HG03354 (cell line): ENCODE results near the gene WDR86.

Experiments
- ATAC-seq: cut with Tn5 transposase; IDR thresholded peaks from one replicate; pipeline ENCODE4 v1.9.1; 2021; ENCODE audit warnings: mild to moderate bottlenecking; ENCODE audit not compliant: unreplicated experiment, poor library complexity, severe bottlenecking

Gene WDR86

DNA sequence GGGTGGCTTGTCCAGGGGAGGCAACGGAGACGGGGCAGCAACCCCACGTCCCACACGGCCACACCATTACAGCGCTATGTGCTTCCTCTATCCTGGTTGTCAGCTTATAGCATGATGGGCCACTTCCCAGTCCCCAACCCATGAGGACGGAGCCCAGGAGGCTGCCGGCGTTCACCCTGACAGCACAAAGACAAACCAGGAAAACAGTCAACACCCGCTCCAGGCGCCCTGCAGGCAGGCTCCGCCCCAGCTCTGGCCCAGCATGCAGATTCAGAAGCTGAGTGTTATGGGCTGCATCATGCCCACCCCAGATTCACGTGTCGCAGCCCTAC lies 14.8 kb downstream of the WDR86 start:
- ATAC-seq, result no peak

DNA sequence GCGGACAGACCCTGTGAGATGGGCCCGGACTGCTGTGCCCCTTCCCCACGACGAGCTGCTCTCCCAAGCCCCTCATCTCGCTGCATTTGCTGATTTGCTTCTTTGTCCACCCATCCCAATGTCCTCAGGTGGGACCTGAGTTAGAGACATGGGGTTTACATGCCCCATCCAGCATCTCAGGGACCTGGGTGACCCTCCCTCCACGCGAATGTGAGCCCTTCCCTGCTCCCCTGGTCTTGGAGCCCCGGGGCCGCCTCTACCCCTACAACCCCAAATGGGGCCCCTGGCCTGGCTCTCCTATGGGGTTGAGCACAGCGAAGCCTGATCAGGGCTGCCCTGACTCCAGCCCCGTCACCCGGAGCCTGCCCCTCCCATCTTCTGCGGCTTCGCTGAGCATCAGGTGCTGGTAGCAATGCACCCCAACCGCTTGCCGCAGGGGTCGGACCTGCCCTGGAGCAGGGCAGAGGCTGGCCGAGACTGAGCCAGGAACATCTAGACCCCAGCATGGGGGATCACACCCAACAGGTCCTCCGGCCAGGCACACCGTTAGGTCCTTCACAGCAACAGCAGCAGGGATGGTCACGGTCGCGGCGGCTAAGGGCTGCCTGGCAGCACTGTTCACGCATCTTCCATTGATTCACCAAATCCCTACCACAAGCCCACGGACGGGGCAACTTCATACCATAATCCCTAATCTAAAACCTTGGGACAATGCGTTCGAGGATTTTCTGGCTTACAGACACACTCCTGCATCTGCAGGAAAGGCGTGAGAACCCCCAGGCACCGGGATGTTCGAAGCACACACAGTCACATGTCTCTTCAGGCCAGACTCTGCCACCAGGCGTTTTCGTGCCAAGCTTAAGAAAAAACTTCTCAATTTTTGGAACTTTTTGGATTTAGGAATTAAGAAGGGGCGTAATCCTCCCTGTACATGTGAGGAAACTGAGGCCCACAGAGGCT lies 15.5 kb downstream of the WDR86 start:
- ATAC-seq, result no peak

GRCh38 chr7:151393031-151393977 lies 16.5 kb downstream of the WDR86 start:
- ATAC-seq, result no peak

DNA sequence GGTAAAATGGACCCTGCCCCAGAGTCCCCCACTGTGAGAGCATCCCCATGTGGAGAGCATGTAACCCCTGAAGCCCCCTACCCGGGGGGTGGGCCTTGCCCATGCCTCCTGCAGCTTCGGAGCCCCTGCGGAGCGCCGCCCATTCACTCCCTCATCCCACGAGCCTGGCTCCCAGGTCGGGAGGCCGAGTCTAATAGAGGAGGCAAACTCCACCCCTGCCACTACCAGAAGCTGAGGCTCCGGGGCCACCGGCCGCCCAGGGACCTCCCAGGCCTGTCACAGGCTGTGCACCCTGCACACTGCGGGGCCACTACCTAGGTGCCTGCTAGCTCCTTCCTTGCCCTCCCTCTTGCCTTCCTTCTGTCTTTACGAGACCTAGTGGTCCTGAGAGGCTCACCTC lies 17.4 kb downstream of the WDR86 start:
- no peak for ATAC-seq

GRCh38 chr7:151392002-151392401 lies 17.8 kb downstream of the WDR86 start:
- ATAC-seq, result no peak

DNA sequence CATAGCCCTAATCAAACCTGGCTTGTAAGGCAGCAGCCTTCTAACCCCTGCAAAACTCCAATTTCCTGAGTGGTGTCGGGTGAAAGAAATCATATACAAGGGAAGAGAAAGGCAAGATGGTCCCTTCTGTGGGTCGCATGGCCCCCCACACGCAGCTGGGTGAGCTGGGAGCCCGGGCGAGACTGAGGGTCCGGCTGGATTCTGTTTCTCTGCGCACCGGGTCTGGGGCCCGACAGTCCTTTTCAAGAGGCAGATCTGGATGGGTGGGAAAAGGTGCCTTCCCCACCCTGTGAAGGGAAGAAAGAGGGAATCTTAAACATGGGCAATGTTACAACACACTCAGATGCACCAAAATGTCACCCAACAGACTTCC lies 18.5 kb downstream of the WDR86 start:
- ATAC-seq, result no peak

GRCh38 chr7:151390598-151391357 lies 19.1 kb downstream of the WDR86 start:
- ATAC-seq, result no peak

DNA sequence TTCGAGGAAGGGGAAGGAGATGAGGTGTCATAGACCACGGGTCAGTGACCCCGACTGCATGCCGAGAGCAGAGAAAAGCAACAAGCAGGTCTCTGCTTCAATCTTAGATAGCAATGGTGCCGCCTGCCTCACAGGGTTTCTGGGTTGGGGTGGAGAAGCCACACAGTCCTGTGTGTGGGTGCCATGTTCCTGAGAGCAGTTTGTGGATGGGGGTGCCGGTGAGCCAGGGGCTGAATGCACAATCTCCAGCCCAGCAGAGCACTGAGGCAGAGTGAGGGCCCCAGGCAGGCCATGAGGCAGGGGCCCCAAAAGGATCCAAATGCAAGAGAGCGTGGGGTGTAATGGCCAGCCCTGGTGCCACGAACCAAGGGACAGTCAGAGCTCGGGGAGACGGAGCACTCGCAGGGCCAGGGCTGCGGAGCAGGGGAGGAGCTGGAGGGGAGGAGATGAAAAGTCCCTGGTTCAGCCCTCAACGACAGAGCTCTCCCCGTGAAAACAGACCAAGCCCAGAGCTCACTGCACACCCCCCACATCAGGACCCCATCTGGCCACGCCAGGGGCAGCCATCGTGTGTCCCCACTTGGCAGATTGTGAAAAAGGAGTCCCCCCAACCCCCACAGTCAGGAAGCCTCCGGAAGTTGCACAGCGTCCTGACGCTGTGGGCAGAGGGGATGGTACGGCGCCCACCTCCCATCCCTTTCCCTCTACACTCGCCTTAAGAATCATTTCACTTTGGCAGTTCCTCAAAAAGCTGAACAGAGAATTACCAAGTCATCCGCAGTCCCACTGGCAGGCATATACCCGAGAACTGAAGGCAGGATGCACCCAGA lies 19.9 kb downstream of the WDR86 start:
- ATAC-seq, result no peak

- ATAC-seq, result no peak
Measured at GRCh38 chr7:151389096-151389767, 20.6 kb downstream of the WDR86 start.

DNA sequence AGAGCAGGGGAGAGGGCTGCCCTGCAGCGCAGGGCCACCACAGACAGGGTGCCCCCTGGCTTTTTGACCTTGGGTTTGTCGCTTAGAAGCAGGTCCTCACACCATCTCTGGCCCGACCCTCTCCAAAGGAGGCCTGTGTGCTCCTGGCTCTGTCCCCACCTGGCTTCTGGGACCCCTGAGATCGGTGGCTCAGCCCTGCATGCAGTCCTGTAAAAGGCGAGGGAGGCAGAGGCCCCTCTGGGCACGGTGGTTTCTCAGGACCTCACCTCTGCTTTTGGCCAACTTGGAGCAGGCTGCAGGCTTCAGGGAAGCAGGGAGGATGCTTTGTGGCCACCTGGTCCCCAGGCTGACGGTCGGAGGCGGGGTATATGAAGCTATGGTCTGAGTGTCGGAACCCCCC lies 21.4 kb downstream of the WDR86 start:
- no peak for ATAC-seq

DNA sequence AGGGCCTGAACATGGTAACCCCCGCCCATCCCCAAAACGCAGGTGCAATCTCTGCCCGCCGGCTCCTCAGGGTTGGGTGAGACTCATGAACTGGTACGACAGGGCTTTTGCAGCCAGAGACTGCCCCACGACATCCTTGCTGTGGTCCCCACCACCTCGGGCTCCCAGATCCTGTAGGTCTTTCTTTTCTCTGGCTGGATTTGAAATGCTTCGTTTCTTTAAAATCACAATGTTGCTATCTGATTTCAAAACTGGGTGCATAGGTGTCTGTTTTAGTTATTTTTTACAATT lies 21.9 kb downstream of the WDR86 start:
- ATAC-seq, result no peak

- no peak for ATAC-seq
Measured at GRCh38 chr7:151387161-151388006, 22.5 kb downstream of the WDR86 start.

DNA sequence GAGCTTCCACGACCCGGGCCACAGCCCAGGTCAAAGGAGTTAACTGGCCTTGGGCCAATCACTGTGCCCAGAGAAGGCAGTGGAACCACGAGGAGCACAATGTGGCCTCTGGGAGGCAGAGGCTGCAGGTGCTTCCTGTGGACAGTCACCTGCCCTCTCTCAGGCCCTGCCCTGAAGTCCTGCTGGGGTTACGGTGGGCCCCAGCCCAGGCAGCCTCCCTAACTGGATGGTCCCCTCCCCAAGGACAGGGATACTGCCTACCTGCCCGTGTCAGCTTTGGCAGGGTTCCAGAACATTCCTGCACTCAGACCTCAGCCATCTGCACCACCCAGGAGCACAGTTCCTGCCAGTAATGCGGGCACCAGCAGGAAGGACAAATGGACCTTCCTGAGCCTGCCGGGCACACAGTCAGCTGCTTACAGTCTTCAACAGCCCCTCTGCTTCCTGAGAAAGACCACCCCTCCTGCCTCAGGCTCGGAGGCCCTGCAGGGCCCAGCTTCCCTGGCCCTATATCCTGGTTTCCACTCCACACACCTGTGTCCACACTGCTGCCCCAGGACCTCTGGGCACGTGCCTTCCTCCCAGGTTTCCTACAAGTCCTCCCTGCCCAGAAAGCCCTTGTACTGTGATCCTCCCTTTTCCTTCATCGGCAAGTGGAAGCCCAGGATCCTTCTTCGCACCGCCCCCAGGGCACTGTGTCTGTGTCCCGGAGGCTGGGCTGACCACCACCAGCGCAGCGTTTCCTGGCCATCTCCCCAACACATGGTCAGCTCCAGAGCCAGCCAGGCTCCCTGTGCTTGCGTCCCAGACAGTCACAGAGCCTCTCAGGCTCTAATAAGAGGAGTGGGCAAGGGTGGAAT lies 23.3 kb downstream of the WDR86 start:
- ATAC-seq, result no peak

DNA sequence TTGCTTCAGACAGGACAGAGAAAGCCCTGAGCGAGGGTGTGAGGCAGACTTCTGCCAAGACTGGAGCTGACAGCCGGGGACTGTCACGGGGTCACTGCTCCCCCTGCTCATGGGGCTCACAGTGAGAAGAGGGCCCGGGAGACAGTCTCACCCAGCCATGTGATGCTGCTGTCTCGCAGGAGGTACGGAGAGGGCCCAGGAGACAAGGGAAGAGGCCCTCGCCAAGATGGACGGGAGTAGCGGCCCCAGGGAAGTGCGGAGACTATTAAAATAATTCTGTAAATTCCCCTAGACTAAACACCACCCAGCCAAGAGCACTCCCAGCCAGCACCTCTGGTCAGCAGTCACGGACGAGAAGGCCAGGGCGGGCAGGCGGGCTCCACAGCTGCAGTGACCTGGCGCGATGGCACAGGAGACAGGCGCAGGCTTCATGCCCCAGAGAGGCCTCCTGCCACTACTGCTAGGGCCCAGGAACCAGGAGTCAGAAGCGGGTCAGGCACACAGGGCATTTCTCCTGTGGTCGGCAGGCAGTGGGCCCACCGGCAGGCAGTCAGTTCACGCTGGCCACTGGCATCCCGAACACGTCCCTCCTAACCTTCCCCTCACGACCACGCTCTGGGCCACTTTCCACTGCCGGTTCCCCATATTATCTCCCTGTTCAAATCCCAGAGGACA lies 24.1 kb downstream of the WDR86 start:
- ATAC-seq, result no peak

DNA sequence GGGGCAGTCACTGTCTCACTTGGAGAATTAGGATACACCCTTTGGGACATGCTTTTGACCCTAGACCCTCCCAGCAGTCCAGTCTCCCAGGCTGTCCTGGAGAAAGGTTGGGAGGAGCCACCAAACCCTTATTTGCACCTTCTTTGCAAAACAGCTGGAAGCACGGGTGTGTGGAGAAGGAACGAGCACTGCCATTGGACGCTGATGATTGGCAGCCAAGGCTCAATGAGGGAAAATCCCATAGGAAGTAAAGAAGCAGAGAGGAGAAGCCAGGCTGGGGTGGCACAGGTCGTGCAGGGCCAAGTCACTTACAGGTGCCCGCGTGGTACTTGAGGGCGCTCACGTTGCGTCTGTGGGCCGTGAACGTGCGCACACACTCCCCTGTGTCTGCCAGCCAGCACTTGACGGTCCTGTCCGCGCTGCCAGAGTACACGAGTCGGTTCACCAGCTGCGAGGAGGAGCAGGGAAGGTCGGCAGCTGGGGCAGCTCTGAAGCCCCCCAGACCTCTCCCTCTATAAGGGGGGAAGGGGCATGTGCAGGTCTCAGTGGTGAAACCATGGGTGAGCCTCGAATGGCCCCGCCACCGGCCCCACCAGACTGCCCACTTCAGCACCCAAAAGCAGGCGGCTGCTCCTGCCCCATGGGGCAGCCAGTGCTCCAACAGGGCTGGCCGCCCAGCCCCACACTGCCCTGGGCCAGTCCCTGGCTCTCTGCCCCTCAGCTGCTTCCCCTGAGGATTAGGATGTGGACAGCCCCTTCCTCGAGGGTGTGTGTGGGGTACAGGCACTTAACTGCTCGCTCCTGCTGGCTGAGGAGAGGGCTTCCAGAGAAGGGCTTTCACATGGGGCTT lies 24.8 kb downstream of the WDR86 start:
- no peak for ATAC-seq

DNA sequence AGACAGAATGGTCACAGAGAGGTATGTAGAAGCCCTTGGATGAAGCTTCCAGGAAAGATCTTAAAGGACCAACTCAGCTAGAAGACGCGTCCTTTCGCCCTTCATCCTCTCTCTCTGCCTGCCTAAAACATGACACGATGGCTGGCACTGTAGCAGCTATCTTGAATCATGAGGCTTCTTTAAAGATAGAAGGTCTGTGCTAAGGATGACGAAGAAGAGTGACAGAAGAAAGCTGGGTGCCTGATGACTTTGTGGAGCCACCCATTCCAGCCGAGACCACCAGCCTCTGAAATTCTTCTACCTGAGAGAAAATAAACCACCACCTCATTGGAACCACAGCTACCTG lies 25.5 kb downstream of the WDR86 start:
- ATAC-seq, result no peak
